BLaER1 (cell line): ENCODE measurements around the gene ARSK.

ENCODE experiments used
- H3K27ac ChIP-seq: shearing (Covaris generic); formaldehyde crosslinking; 2 replicates; pipeline ENCODE4 v1.8.1; 2022
- H3K27me3 ChIP-seq: shearing (Covaris generic); formaldehyde crosslinking; 2 replicates; pipeline ENCODE4 v1.8.1; 2022
- H3K36me3 ChIP-seq: shearing (Covaris generic); formaldehyde crosslinking; 2 replicates; pipeline ENCODE4 v1.8.1; 2022
- H3K4me1 ChIP-seq: shearing (Covaris generic); formaldehyde crosslinking; 2 replicates; pipeline ENCODE4 v1.8.1; 2022
- H3K4me2 ChIP-seq: shearing (Covaris generic); formaldehyde crosslinking; 2 replicates; pipeline ENCODE4 v1.8.1; 2022
- H3K4me3 ChIP-seq: shearing (Covaris generic); formaldehyde crosslinking; 2 replicates; pipeline ENCODE4 v1.8.1; 2022
- H3K9ac ChIP-seq: shearing (Covaris generic); formaldehyde crosslinking; 2 replicates; pipeline ENCODE4 v1.8.1; 2022
- H3K9me3 ChIP-seq: shearing (Covaris generic); formaldehyde crosslinking; 2 replicates; pipeline ENCODE4 v1.8.1; 2022
- H4K20me1 ChIP-seq: shearing (Covaris generic); formaldehyde crosslinking; 2 replicates; pipeline ENCODE4 v1.8.1; 2022
- Cebpa-rat ChIP-seq: shearing (Covaris generic); IDR thresholded peaks from 2 replicates; pipeline ENCODE4 v1.8.1; 2022

ARSK gene

GRCh38 chr5:95654196-95654595, 99.3 kb downstream of the ARSK start:
- TF ChIP-seq Cebpa-rat: no peak
- no peak overlapping the region for H3K4me2 ChIP-seq
- no peaks in the 10 kb centered on the region for H3K36me3 ChIP-seq
- peaks cover 16% of the 10 kb centered on the region for H3K4me1 ChIP-seq
- no peaks in the 10 kb centered on the region for H3K27me3 ChIP-seq
- H3K9ac ChIP-seq: no peak overlapping the region
- H3K27ac ChIP-seq: no peak overlapping the region
- H3K4me3 ChIP-seq: no peak overlapping the region
- no peaks in the 10 kb centered on the region for H3K9me3 ChIP-seq
- no peaks in the 10 kb centered on the region for H4K20me1 ChIP-seq
